ENCODE results near the gene SOX12. TPM values are rescaled to one million over a fixed set of nuclear protein-coding genes. Genes with fewer than 3 reads are reported as not detected.

The SOX12 gene
- total and polyA plus RNA-seq, 2 experiments from 2014 or later, result 6.9 to 15.4 TPM

DNA sequence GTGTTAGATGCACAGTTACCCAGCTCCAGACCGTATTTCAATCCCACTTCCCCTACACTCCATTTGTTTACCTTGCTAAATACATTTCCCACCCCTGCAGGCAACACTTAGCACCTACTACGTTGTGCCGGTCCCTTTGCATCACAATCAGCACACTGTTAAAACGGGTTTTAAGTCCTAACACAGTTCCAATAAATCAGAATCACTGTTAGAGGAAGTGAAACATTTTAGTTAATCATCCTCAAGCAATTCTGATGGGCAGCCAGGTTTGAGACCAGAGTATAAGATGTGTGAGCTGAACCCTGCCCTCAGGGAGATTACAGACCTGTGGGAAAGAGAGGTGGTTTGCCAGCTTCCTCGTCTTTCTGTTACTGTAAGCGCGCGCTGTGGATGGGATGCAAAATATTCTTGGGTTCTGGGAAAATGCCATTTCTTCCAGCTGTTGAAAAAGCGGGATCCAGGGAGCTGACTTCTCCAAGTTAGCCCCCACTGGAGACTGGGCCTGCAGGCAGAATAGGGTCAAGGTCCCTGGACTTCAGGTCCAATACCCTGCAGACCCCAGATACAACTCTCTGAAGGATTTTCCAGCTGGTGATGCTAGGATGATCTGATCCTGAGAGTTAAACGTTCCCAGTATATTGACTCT lies 24.9 kb upstream of the SOX12 start:
- Histone ChIP-seq H3K9me3 (ENCODE audit: low read depth) (no peaks in the 10 kb centered on the region), H3K27me3 (no peaks in the 10 kb centered on the region)

DNA sequence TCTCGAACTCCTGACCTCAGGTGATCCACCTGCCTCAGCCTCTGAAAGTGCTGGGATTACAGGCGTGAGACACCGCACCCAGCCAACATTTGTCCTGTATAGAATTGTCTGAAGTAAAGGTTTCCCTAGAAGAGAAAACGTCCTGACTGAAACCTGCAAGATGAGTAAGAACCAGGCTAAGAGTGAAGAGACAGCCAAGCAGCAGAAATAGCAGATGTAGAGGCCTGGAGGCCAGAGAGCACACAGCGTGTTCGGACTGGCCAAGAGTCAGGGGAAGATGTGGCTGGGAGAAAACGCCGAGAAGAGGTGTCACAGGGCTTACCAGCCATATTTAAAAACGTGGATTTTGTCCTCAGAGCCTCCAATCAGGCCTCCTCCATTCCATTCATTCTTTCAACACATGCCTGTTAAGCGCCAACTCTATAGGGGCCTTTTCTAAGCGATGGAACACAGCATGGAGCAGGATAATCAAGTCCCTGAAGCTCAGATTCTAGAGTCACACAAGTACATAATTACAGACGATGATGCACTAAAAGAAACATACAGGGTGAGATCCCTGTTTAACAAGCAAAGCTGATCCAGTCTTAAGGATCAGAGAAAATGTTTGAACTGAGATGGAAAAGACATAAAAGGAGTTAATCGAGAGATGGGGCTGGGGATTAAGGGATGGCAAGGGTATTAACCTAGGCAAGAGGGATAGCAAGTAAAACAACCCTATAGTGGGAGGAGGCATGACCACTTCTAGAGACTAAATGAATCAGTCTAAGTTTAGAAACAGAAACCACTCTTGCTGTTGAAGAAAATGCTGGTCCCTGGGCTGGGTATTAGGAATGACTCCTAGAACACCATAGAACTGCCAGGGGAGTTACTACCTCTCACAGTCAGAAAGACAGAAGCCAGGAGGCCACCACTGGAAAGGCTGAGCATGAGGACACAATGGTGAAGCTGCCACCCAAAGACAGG lies 23.2 kb upstream of the SOX12 start:
- H3K27ac ChIP-seq, result peak overlapping the region; percentile 91
- peaks cover 27% of the 10 kb centered on the region for H4K20me1 ChIP-seq (ENCODE audit: insufficient read depth, poor library complexity, severe bottlenecking)
- H3K27me3 ChIP-seq, result no peaks in the 10 kb centered on the region
- peaks cover 33% of the 10 kb centered on the region for H3K4me1 ChIP-seq (ENCODE audit: insufficient read depth)
- peak overlapping the region; percentile 98 for H3K4me2 ChIP-seq
- H3K79me2 ChIP-seq, result peaks cover 48% of the 10 kb centered on the region
- no peaks in the 10 kb centered on the region for H3K36me3 ChIP-seq (replicated peaks; ENCODE audit: insufficient read depth, low read depth)
- H3K4me3 ChIP-seq, result no peak overlapping the region
- DNase-seq (ENCODE audit: low spot score), result no peak
- TF ChIP-seq EZH2phosphoT487 (IDR thresholded peaks at IDR 0.05; ENCODE audit: low read depth, severe bottlenecking, unreplicated experiment), result no peak
- TF ChIP-seq, protein P1, sequence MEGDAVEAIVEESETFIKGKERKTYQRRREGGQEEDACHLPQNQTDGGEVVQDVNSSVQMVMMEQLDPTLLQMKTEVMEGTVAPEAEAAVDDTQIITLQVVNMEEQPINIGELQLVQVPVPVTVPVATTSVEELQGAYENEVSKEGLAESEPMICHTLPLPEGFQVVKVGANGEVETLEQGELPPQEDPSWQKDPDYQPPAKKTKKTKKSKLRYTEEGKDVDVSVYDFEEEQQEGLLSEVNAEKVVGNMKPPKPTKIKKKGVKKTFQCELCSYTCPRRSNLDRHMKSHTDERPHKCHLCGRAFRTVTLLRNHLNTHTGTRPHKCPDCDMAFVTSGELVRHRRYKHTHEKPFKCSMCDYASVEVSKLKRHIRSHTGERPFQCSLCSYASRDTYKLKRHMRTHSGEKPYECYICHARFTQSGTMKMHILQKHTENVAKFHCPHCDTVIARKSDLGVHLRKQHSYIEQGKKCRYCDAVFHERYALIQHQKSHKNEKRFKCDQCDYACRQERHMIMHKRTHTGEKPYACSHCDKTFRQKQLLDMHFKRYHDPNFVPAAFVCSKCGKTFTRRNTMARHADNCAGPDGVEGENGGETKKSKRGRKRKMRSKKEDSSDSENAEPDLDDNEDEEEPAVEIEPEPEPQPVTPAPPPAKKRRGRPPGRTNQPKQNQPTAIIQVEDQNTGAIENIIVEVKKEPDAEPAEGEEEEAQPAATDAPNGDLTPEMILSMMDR (IDR thresholded peaks at IDR 0.05; ENCODE audit: poor library complexity), result no peak
- no peak for TF ChIP-seq EZH2 (IDR thresholded peaks at IDR 0.05; ENCODE audit: borderline replicate concordance)
- H3K9me2 ChIP-seq (replicated peaks; ENCODE audit: insufficient read depth), result no peaks in the 10 kb centered on the region
- 69% methylated on average over 13 of the region's 13 CpGs for WGBS (ENCODE audit: low lambda C conversion rate, missing lambda C conversion rate)
- H2AFZ ChIP-seq, result no peak overlapping the region
- no peaks in the 10 kb centered on the region for H3K9me3 ChIP-seq (ENCODE audit: low read depth)

More for the DNA sequence above, 24.9 kb upstream of the SOX12 start:
- no peak for DNase-seq (ENCODE audit: low spot score)
- whole genome bisulfite sequencing (ENCODE audit: low lambda C conversion rate, missing lambda C conversion rate), result 39% methylated on average over 10 of the region's 10 CpGs
- Histone ChIP-seq H4K20me1 (ENCODE audit: insufficient read depth, poor library complexity, severe bottlenecking) (peaks cover 27% of the 10 kb centered on the region), H3K4me1 (ENCODE audit: insufficient read depth) (peaks cover 40% of the 10 kb centered on the region), H3K4me2 (peak overlapping the region; percentile 98), H3K79me2 (peaks cover 62% of the 10 kb centered on the region), H3K4me3 (peak overlapping the region; percentile 92), H3K27ac (peak overlapping the region; percentile 91), H3K36me3 (replicated peaks; ENCODE audit: insufficient read depth, low read depth) (no peaks in the 10 kb centered on the region), H3K9me2 (replicated peaks; ENCODE audit: insufficient read depth) (no peaks in the 10 kb centered on the region), H2AFZ (no peak overlapping the region)
- TF ChIP-seq EZH2phosphoT487 (IDR thresholded peaks at IDR 0.05; ENCODE audit: low read depth, severe bottlenecking, unreplicated experiment) (no peak), EZH2 (IDR thresholded peaks at IDR 0.05; ENCODE audit: borderline replicate concordance) (no peak)
- TF ChIP-seq, protein P1 (IDR thresholded peaks at IDR 0.05; ENCODE audit: poor library complexity), result no peak

DNA sequence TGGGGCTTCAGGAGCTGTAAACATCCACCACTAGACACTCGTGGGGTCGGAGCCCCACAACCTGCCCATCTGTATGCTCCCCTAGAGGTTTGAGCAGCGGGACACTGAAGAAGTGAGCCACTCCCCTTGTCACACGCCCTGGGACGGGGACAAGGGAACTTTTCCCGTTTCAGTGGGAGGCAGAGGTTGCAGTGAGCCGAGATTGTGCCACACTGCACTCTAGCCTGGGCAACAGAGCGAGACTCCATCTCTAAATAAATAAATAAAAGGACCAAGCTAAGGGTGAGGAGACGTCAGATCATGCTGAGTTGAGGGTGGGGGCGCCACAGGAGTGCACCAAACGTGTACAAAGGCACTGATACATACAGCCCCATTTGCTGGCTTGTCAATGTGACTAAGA lies 19.6 kb upstream of the SOX12 start:
- Histone ChIP-seq H3K9me2 (replicated peaks; ENCODE audit: insufficient read depth) (no peaks in the 10 kb centered on the region), H2AFZ (no peak overlapping the region), H3K79me2 (peaks cover 17% of the 10 kb centered on the region), H3K4me1 (ENCODE audit: insufficient read depth) (peaks cover 25% of the 10 kb centered on the region), H3K4me3 (no peak overlapping the region), H3K9me3 (ENCODE audit: low read depth) (no peaks in the 10 kb centered on the region), H3K27ac (no peak overlapping the region), H4K20me1 (ENCODE audit: insufficient read depth, poor library complexity, severe bottlenecking) (peaks cover 2% of the 10 kb centered on the region), H3K4me2 (no peak overlapping the region), H3K36me3 (replicated peaks; ENCODE audit: insufficient read depth, low read depth) (no peaks in the 10 kb centered on the region), H3K27me3 (no peaks in the 10 kb centered on the region)
- 77% methylated on average over 11 of the region's 11 CpGs for WGBS (ENCODE audit: low lambda C conversion rate, missing lambda C conversion rate)
- no peak for DNase-seq (ENCODE audit: low spot score)
- TF ChIP-seq EZH2phosphoT487 (IDR thresholded peaks at IDR 0.05; ENCODE audit: low read depth, severe bottlenecking, unreplicated experiment) (no peak), EZH2 (IDR thresholded peaks at IDR 0.05; ENCODE audit: borderline replicate concordance) (no peak)
- TF ChIP-seq, protein P1 (IDR thresholded peaks at IDR 0.05; ENCODE audit: poor library complexity), result no peak

Measured in hepatocyte (in vitro differentiated cells).